ENCODE measurements around the gene PRSS38. TPM values are rescaled to one million over a fixed set of nuclear protein-coding genes. Genes with fewer than 3 reads are reported as not detected.
A peak's percentile ranks its signal among the peaks of the same experiment; 100 is the strongest.

Gene PRSS38
- total RNA-seq, 1 experiment from 2014 or later = not detected

GRCh38 chr1:227789084-227790033 lies 26.1 kb upstream of the PRSS38 start:
- intact Hi-C loops (cut with micrococcal nuclease) = loop anchor here (5.0 kb wide), 1 partner anchor 158 kb away; the partner anchor contains the start of gene WNT9A
- TF ChIP-seq POLR2AphosphoS5 (IDR thresholded peaks at IDR 0.05; ENCODE audit: low read depth, low read length) (no peak), CTCF (IDR thresholded peaks at IDR 0.05 in 2 of 3, conservative IDR thresholded peaks at IDR 0.05 in 1 of 3; ENCODE audit: borderline replicate concordance in 1 of 3, insufficient read depth in 1 of 3, low read depth in 2 of 3, low read length in 2 of 3) (peak in 1 of 3 experiments; percentile 15; a peak in 1 of 6 replicates)
- no peaks in the 10 kb centered on the region for H4K20me1 ChIP-seq (ENCODE audit: insufficient read depth)
- peak overlapping the region; percentile 66 to 79 for H3K4me3 ChIP-seq (replicated peaks in 1 of 2; ENCODE audit: low read depth in 1 of 2, low read length in 2 of 2)
- no peak for ATAC-seq
- no peaks in the 10 kb centered on the region for H3K79me2 ChIP-seq (ENCODE audit: insufficient read depth, low read length)
- no TSS peak for BruUV-seq (replicated peaks)
- ChIA-PET RAD21 (ENCODE audit: low non-redundant PET in 1 of 2, low total read pairs in 2 of 2, uncharacterized antibody in 2 of 2, unreplicated experiment in 2 of 2) (no interaction called here), CTCF (no interaction called here), POLR2A (no interaction called here)
- H3K36me3 ChIP-seq (ENCODE audit: control insufficient read depth in 1 of 2, insufficient read depth in 2 of 2, low read length in 2 of 2) = no peaks in the 10 kb centered on the region
- no peaks in the 10 kb centered on the region for H3K9me3 ChIP-seq (ENCODE audit: control insufficient read depth in 1 of 2, insufficient read depth in 1 of 2, low read depth in 1 of 2, low read length in 2 of 2)
- H3K27me3 ChIP-seq (ENCODE audit: insufficient read depth, low read length) = no peaks in the 10 kb centered on the region
- H2AFZ ChIP-seq (ENCODE audit: low read depth, low read length, poor library complexity, severe bottlenecking) = no peak overlapping the region
- no peak for DNase-seq (ENCODE audit: low read depth, low spot score)
- H3K9ac ChIP-seq (ENCODE audit: low read length) = peak overlapping the region; percentile 73
- peaks cover 10 to 26% of the 10 kb centered on the region in 2 experiments for H3K4me1 ChIP-seq (ENCODE audit: control insufficient read depth in 1 of 2, insufficient read depth in 2 of 2, low read length in 2 of 2)
- no peak overlapping the region; the same call in 1 of the 2 replicates for H3K27ac ChIP-seq (ENCODE audit: low read depth, low read length)
- peak overlapping the region; percentile 98 for H3K4me2 ChIP-seq (ENCODE audit: low read length)
- no peaks in the 10 kb centered on the region for H3K9me2 ChIP-seq (ENCODE audit: insufficient read depth)

DNA sequence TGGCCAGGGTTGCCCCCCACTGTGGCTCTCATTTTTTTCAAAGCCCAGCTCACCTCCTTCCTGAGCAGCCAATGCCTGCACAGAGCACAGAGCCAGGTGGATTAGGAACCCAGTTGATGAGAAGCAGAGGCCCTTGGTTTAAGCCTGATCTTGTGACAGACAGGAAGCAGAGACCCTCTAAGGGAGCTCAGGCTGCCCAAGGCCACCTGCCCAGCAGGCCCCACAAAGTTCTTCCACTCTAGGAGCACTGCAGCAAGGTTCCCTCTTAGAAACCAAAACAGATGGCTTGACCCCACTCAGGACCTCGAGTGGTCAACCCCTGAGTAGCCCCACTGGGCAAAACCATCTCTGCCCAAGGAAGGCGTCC lies 25.5 kb upstream of the PRSS38 start:
- H3K27me3 ChIP-seq (ENCODE audit: insufficient read depth, low read length) = no peaks in the 10 kb centered on the region
- TF ChIP-seq EZH2phosphoT487 (IDR thresholded peaks at IDR 0.05; ENCODE audit: borderline replicate concordance) = no peak
- TF ChIP-seq SP1 (IDR thresholded peaks at IDR 0.05; ENCODE audit: low read depth) = no peak
- no peak for TF ChIP-seq RAD21 (IDR thresholded peaks at IDR 0.05; ENCODE audit: low read depth)
- peaks cover 16 to 32% of the 10 kb centered on the region in 2 experiments for H3K4me1 ChIP-seq (ENCODE audit: control insufficient read depth in 1 of 2, insufficient read depth in 2 of 2, low read length in 2 of 2)
- ChIA-PET CTCF (no interaction called here), POLR2A (no interaction called here), RAD21 (ENCODE audit: low non-redundant PET in 1 of 2, low total read pairs in 2 of 2, uncharacterized antibody in 2 of 2, unreplicated experiment in 2 of 2) (no interaction called here)
- H3K79me2 ChIP-seq (ENCODE audit: insufficient read depth, low read length) = no peaks in the 10 kb centered on the region
- ATAC-seq = no peak
- no peaks in the 10 kb centered on the region for H4K20me1 ChIP-seq (ENCODE audit: insufficient read depth)
- no peak overlapping the region for H3K9ac ChIP-seq (ENCODE audit: low read length)
- no peak overlapping the region for H3K4me3 ChIP-seq (replicated peaks in 1 of 2; ENCODE audit: low read depth in 1 of 2, low read length in 2 of 2)
- intact Hi-C loops (cut with micrococcal nuclease) = no loop called here
- no peaks in the 10 kb centered on the region for H3K9me2 ChIP-seq (ENCODE audit: insufficient read depth)
- H2AFZ ChIP-seq (ENCODE audit: low read depth, low read length, poor library complexity, severe bottlenecking) = no peak overlapping the region
- H3K36me3 ChIP-seq (ENCODE audit: control insufficient read depth in 1 of 2, insufficient read depth in 2 of 2, low read length in 2 of 2) = no peaks in the 10 kb centered on the region
- H3K27ac ChIP-seq (ENCODE audit: low read depth, low read length) = no peak overlapping the region; the same call in 1 of the 2 replicates
- no peak overlapping the region for H3K4me2 ChIP-seq (ENCODE audit: low read length)
- no peaks in the 10 kb centered on the region for H3K9me3 ChIP-seq (ENCODE audit: control insufficient read depth in 1 of 2, insufficient read depth in 1 of 2, low read depth in 1 of 2, low read length in 2 of 2)
- BruUV-seq (replicated peaks) = no TSS peak
- no peak for DNase-seq (ENCODE audit: low read depth, low spot score)
